ENCODE results near the gene KDM4B.

DNA sequence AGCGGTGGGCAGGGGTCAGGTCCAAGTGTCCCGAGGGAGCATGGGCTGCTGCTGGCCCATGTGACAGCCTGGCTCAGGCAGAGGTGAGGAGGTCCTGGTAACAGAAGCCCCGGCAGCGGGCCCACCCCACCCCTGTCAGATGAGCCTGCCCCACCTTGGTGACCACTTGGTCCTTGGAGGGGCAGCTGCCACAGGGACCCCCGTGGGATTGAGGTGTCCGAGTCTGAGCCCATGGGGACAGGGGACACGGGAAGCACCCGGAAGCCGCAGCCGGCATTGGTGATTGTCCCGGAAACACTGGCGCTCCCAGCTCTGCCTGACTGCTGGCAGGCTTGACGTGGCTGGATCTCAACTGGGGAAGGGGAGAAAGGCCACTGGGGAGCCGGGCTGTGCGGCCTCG, 149.1 kb downstream of the KDM4B start:
- TF ChIP-seq, protein P1, sequence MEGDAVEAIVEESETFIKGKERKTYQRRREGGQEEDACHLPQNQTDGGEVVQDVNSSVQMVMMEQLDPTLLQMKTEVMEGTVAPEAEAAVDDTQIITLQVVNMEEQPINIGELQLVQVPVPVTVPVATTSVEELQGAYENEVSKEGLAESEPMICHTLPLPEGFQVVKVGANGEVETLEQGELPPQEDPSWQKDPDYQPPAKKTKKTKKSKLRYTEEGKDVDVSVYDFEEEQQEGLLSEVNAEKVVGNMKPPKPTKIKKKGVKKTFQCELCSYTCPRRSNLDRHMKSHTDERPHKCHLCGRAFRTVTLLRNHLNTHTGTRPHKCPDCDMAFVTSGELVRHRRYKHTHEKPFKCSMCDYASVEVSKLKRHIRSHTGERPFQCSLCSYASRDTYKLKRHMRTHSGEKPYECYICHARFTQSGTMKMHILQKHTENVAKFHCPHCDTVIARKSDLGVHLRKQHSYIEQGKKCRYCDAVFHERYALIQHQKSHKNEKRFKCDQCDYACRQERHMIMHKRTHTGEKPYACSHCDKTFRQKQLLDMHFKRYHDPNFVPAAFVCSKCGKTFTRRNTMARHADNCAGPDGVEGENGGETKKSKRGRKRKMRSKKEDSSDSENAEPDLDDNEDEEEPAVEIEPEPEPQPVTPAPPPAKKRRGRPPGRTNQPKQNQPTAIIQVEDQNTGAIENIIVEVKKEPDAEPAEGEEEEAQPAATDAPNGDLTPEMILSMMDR (IDR thresholded peaks at IDR 0.05 in 2 of 3, conservative IDR thresholded peaks at IDR 0.05 in 1 of 3; ENCODE audit: control insufficient read depth in 2 of 3, extremely low read depth in 1 of 3, insufficient read depth in 1 of 3, low read depth in 3 of 3, low read length in 3 of 3): no peak
- no peak for TF ChIP-seq EZH2 (IDR thresholded peaks at IDR 0.05; ENCODE audit: borderline replicate concordance, control insufficient read depth, low read depth, low read length)

All from GM12878 (cell line).